ENCODE data around the gene SPDYE17.

DNA sequence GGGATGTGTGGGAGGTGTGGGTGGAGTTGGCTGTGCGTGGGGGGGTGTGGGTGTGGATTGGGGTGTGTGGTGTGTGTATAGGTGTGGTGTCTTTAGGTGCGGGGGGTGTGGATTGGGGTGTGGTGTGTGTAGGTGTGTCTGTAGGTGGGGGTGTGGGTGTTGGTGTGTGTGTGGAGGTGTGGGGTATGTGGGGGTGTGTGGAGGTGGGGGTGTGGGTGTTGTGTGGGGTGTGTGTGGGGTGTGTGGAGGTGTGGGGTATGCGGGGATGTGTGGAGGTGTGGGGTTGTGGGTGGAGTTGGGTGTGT lies 33.9 kb downstream of the SPDYE17 start:
- TF ChIP-seq, protein P1, sequence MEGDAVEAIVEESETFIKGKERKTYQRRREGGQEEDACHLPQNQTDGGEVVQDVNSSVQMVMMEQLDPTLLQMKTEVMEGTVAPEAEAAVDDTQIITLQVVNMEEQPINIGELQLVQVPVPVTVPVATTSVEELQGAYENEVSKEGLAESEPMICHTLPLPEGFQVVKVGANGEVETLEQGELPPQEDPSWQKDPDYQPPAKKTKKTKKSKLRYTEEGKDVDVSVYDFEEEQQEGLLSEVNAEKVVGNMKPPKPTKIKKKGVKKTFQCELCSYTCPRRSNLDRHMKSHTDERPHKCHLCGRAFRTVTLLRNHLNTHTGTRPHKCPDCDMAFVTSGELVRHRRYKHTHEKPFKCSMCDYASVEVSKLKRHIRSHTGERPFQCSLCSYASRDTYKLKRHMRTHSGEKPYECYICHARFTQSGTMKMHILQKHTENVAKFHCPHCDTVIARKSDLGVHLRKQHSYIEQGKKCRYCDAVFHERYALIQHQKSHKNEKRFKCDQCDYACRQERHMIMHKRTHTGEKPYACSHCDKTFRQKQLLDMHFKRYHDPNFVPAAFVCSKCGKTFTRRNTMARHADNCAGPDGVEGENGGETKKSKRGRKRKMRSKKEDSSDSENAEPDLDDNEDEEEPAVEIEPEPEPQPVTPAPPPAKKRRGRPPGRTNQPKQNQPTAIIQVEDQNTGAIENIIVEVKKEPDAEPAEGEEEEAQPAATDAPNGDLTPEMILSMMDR (IDR thresholded peaks at IDR 0.05): no peak
- TF ChIP-seq POLR2A (IDR thresholded peaks at IDR 0.05): no peak

Measured in esophagus squamous epithelium (tissue), 4 donors.